SU-DHL-6 (cell line): Measurements from ENCODE around the gene RAD23A.
"Not testable (repeated sequence)": the region's sequence is repeated elsewhere in the genome, so short reads cannot be mapped to it uniquely, and the experiment has no call there.

Experiments used
- CTCF ChIP-seq: fragments of 200-600 bp; sonication (generic); IDR thresholded peaks from one replicate; pipeline ENCODE4 v1.5.1; 2017; ENCODE audit warnings: antibody characterized with exemption, mild to moderate bottlenecking, low read length, moderate library complexity; ENCODE audit not compliant: insufficient read depth, poor library complexity, severe bottlenecking
- EZH2phosphoT487 ChIP-seq: fragments of 200-600 bp; sonication (generic), shearing (Covaris generic); conservative IDR thresholded peaks from 2 replicates; pipeline ENCODE4 v1.6.1; 2018; ENCODE audit warnings: mild to moderate bottlenecking, antibody characterized with exemption, low read length, moderate library complexity, mixed read lengths

GRCh38 chr19:12952050-12952449 lies 6.4 kb downstream of the RAD23A start:
- TF ChIP-seq CTCF, EZH2phosphoT487: not testable (repeated sequence)
